GM23338 (cell line): Measurements from ENCODE around the gene ATG2A. TPM values are rescaled to one million over a fixed set of nuclear protein-coding genes. Genes with fewer than 3 reads are reported as not detected.

Experiments used
- ATAC-seq: fragments of 200-7000 bp; cut with Tn5 transposase; 3 replicates; pipeline ENCODE4 v1.9.1; 2020
- DNase-seq: peaks from one replicate; pipeline ENCODE4 v3.0.0-alpha.2; 2015; ENCODE audit warnings: low spot score
- H2AFZ ChIP-seq: fragments of 200-600 bp; sonication (generic); 2 replicates; pipeline ENCODE4 v1.8.0; 2016; ENCODE audit warnings: antibody characterized with exemption, mild to moderate bottlenecking, moderate library complexity
- H3F3A ChIP-seq: fragments of 200-600 bp; sonication (generic); replicated peaks from 2 replicates; pipeline ENCODE4 v1.8.0; 2017; ENCODE audit warnings: antibody characterized with exemption, mixed run types, low read depth
- H3K27ac ChIP-seq: fragments of 200-600 bp; sonication (generic); 2 replicates; pipeline ENCODE4 v1.6.1; 2016; ENCODE audit warnings: low read depth
- H3K27me3 ChIP-seq: fragments of 200-600 bp; sonication (generic); 2 replicates; pipeline ENCODE4 v1.8.0; 2016; ENCODE audit warnings: mild to moderate bottlenecking, mixed run types, moderate library complexity; ENCODE audit not compliant: insufficient read depth
- H3K36me3 ChIP-seq: fragments of 200-600 bp; sonication (generic); 2 replicates; pipeline ENCODE4 v1.8.0; 2016; ENCODE audit warnings: mild to moderate bottlenecking; ENCODE audit not compliant: insufficient read depth
- H3K4me1 ChIP-seq: fragments of 200-600 bp; sonication (generic); 2 replicates; pipeline ENCODE4 v1.8.0; 2016; ENCODE audit warnings: mild to moderate bottlenecking, moderate library complexity; ENCODE audit not compliant: insufficient read depth
- H3K4me2 ChIP-seq: fragments of 200-600 bp; sonication (generic); 2 replicates; pipeline ENCODE4 v1.7.1; 2017; ENCODE audit warnings: mixed run types
- H3K4me3 ChIP-seq: fragments of 200-600 bp; sonication (generic); 2 replicates; pipeline ENCODE4 v1.6.1; 2016; ENCODE audit warnings: mixed run types
- H3K79me2 ChIP-seq: fragments of 200-600 bp; sonication (generic); replicated peaks from 2 replicates; pipeline ENCODE4 v1.8.0; 2017; ENCODE audit warnings: mild to moderate bottlenecking; ENCODE audit not compliant: insufficient read depth
- H3K9me2 ChIP-seq: fragments of 200-600 bp; sonication (generic); 2 replicates; pipeline ENCODE4 v1.8.0; 2017; ENCODE audit not compliant: insufficient read depth
- H4K20me1 ChIP-seq: fragments of 200-600 bp; sonication (generic); replicated peaks from 2 replicates; pipeline ENCODE4 v1.8.0; 2017; ENCODE audit warnings: mild to moderate bottlenecking; ENCODE audit not compliant: insufficient read depth
- H3K27ac Mint-ChIP-seq: 2 replicates; pipeline ENCODE4 v1.8.0; 2020; ENCODE audit warnings: inconsistent platforms, mild to moderate bottlenecking, moderate library complexity, mixed read lengths
- H3K27me3 Mint-ChIP-seq: 3 replicates; pipeline ENCODE4 v1.8.0; 2022; ENCODE audit warnings: low read depth, mild to moderate bottlenecking, moderate library complexity, mixed read lengths, inconsistent platforms; ENCODE audit not compliant: insufficient read depth, poor library complexity
- H3K36me3 Mint-ChIP-seq: 3 replicates; pipeline ENCODE4 v1.8.0; 2021; ENCODE audit warnings: low read depth, mild to moderate bottlenecking, inconsistent platforms, moderate library complexity, mixed read lengths
- H3K4me1 Mint-ChIP-seq: 3 replicates; pipeline ENCODE4 v1.8.0; 2020; ENCODE audit warnings: mild to moderate bottlenecking, inconsistent platforms, mixed read lengths
- H3K4me3 Mint-ChIP-seq: 3 replicates; pipeline ENCODE4 v1.8.0; 2021; ENCODE audit warnings: moderate library complexity, mild to moderate bottlenecking, inconsistent platforms, mixed read lengths
- H3K9me3 Mint-ChIP-seq: 3 replicates; pipeline ENCODE4 v1.8.0; 2020; ENCODE audit warnings: moderate library complexity, mild to moderate bottlenecking, inconsistent platforms, mixed read lengths
- CTCF ChIP-seq, 2 experiments: fragments of 200-600 bp in 1 of 2; sonication (generic) in 1 of 2; conservative IDR thresholded peaks; 2 replicates each; pipeline versions ENCODE4 v1.5.1 to v1.6.1; 2016 to 2017; ENCODE audit warnings: antibody characterized with exemption in 2 of 2, low read depth in 2 of 2, mild to moderate bottlenecking in 2 of 2, moderate library complexity in 1 of 2
- ETS1 ChIP-seq: IDR thresholded peaks from 2 replicates; pipeline ENCODE4 v1.6.1; 2016; ENCODE audit warnings: antibody characterized with exemption
- EZH2 ChIP-seq: fragments of 200-600 bp; sonication (generic); IDR thresholded peaks from one replicate; pipeline ENCODE4 v1.8.0; 2017; ENCODE audit warnings: antibody characterized with exemption, mild to moderate bottlenecking, low read depth; ENCODE audit not compliant: unreplicated experiment
- POLR2AphosphoS5 ChIP-seq: IDR thresholded peaks from 2 replicates; pipeline ENCODE4 v1.6.1; 2016; ENCODE audit warnings: antibody characterized with exemption, low read depth
- REST ChIP-seq: IDR thresholded peaks from one replicate; pipeline ENCODE4 v1.6.1; 2018; ENCODE audit warnings: antibody characterized with exemption; ENCODE audit not compliant: unreplicated experiment
- STAT1 ChIP-seq: IDR thresholded peaks from one replicate; pipeline ENCODE4 v1.6.1; 2016; ENCODE audit warnings: antibody characterized with exemption; ENCODE audit not compliant: unreplicated experiment
- ZNF331 ChIP-seq: fragments of 250-450 bp; sonication (Bioruptor Pico); IDR thresholded peaks from 2 replicates; pipeline ENCODE4 v1.5.0; 2020; ENCODE audit warnings: low read depth, mild to moderate bottlenecking, moderate library complexity
- polyA plus RNA-seq: library from polyadenylated mRNA; unstranded; fragments of >200 nt; fragmentation: Nextera tagmentation; extraction: Ambion mirVana; gene quantifications from 2 replicates; pipeline ENCODE4 v1.2.1, GENCODE V29; 2016
- total RNA-seq: library from RNA; depleted of rRNA; stranded (reverse); fragments of >200 nt; shearing (Covaris generic); gene quantifications from 2 replicates; pipeline ENCODE4 v1.2.3, GENCODE V29; 2014

The ATG2A gene
- total and polyA plus RNA-seq, 2 experiments from 2014 or later, result 8.7 to 31.7 TPM

- H3K4me1 Mint-ChIP-seq, result peaks cover 20% of the 10 kb centered on the region
- TF ChIP-seq REST (no peak), STAT1 (no peak), ETS1 (no peak), ZNF331 (no peak), CTCF (conservative IDR thresholded peaks at IDR 0.05; ENCODE audit: low read depth in 2 of 2) (no peak), POLR2AphosphoS5 (no peak), EZH2 (no peak)
Measured at GRCh38 chr11:64858467-64859263, 58.3 kb downstream of the ATG2A start.

GRCh38 chr11:64857485-64857884, 59.5 kb downstream of the ATG2A start:
- no peaks in the 10 kb centered on the region for H3K36me3 ChIP-seq
- H3K27me3 Mint-ChIP-seq, result peaks cover 12% of the 10 kb centered on the region
- H3K27ac Mint-ChIP-seq, result no peak overlapping the region
- no peaks in the 10 kb centered on the region for H3K9me2 ChIP-seq
- DNase-seq (no peak), ATAC-seq (no peak)
- no peaks in the 10 kb centered on the region; the same call in 2 of the 3 replicates for H3K36me3 Mint-ChIP-seq
- H3K79me2 ChIP-seq, result peaks cover 7% of the 10 kb centered on the region
- no peak overlapping the region for H3K27ac ChIP-seq
- H3K4me1 Mint-ChIP-seq, result peaks cover 9% of the 10 kb centered on the region
- no peak overlapping the region for H3K4me3 Mint-ChIP-seq
- no peaks in the 10 kb centered on the region for H3F3A ChIP-seq
- H4K20me1 ChIP-seq, result no peaks in the 10 kb centered on the region
- no peak overlapping the region for H2AFZ ChIP-seq
- no peak overlapping the region for H3K4me2 ChIP-seq
- no peak overlapping the region for H3K4me3 ChIP-seq
- H3K4me1 ChIP-seq, result peaks cover 3% of the 10 kb centered on the region; the same call in 1 of the 2 replicates
- no peaks in the 10 kb centered on the region for H3K27me3 ChIP-seq
- no peaks in the 10 kb centered on the region for H3K9me3 Mint-ChIP-seq
- no peak for TF ChIP-seq CTCF (conservative IDR thresholded peaks at IDR 0.05; ENCODE audit: low read depth in 2 of 2)
- no peak for TF ChIP-seq ZNF331
- no peak for TF ChIP-seq ETS1
- TF ChIP-seq REST, result no peak

More at GRCh38 chr11:64858467-64859263, 58.3 kb downstream of the ATG2A start:
- no peaks in the 10 kb centered on the region for H3K27me3 ChIP-seq
- H2AFZ ChIP-seq, result no peak overlapping the region
- H3K4me2 ChIP-seq, result no peak overlapping the region
- no peak overlapping the region for H3K4me3 ChIP-seq
- Mint-ChIP-seq H3K27me3 (peaks cover 12% of the 10 kb centered on the region), H3K36me3 (no peaks in the 10 kb centered on the region; the same call in 2 of the 3 replicates), H3K27ac (no peak overlapping the region), H3K4me3 (no peak overlapping the region), H3K9me3 (no peaks in the 10 kb centered on the region)
- no peaks in the 10 kb centered on the region for H3K9me2 ChIP-seq
- H4K20me1 ChIP-seq, result no peaks in the 10 kb centered on the region
- H3K4me1 ChIP-seq, result peaks cover 15% of the 10 kb centered on the region
- ATAC-seq (no peak), DNase-seq (no peak)
- peaks cover 8% of the 10 kb centered on the region for H3K79me2 ChIP-seq
- H3K36me3 ChIP-seq, result no peaks in the 10 kb centered on the region
- no peak overlapping the region for H3K27ac ChIP-seq
- no peaks in the 10 kb centered on the region for H3F3A ChIP-seq
